Neural cell (in vitro differentiated cells): ENCODE data around the gene BRD9.

Experiments
- EP300 ChIP-seq: fragments of 450-650 bp; conservative IDR thresholded peaks from 2 replicates; pipeline ENCODE4 v1.6.1; 2014; ENCODE audit warnings: antibody characterized with exemption, mild to moderate bottlenecking, moderate library complexity; ENCODE audit not compliant: poor library complexity, severe bottlenecking
- EZH2 ChIP-seq: fragments of 200-600, 300-800 bp; shearing (Covaris generic), sonication (generic); IDR thresholded peaks from 2 replicates; pipeline ENCODE4 v1.6.1; 2014; ENCODE audit warnings: antibody characterized with exemption, low read length, borderline replicate concordance, mild to moderate bottlenecking; ENCODE audit not compliant: insufficient read depth, poor library complexity, severe bottlenecking
- MXI1 ChIP-seq: fragments of 450-650 bp; conservative IDR thresholded peaks from 2 replicates; pipeline ENCODE4 v1.6.1; 2014; ENCODE audit warnings: antibody characterized with exemption, mild to moderate bottlenecking; ENCODE audit not compliant: poor library complexity, severe bottlenecking
- POLR2AphosphoS5 ChIP-seq: IDR thresholded peaks from 2 replicates; pipeline ENCODE4 v1.6.1; 2012
- RAD21 ChIP-seq: fragments of 450-650 bp; conservative IDR thresholded peaks from 2 replicates; pipeline ENCODE4 v1.6.1; 2014; ENCODE audit warnings: antibody characterized with exemption, mild to moderate bottlenecking, moderate library complexity
- SMC3 ChIP-seq: fragments of 450-650 bp; conservative IDR thresholded peaks from 2 replicates; pipeline ENCODE4 v1.6.1; 2014; ENCODE audit warnings: antibody characterized with exemption, mild to moderate bottlenecking, moderate library complexity; ENCODE audit not compliant: poor library complexity
- TF ChIP-seq, protein P1 (sequence below): fragments of 450-650 bp; IDR thresholded peaks from 2 replicates; pipeline ENCODE4 v1.5.1; 2014; ENCODE audit warnings: antibody characterized with exemption, mild to moderate bottlenecking, moderate library complexity; ENCODE audit not compliant: poor library complexity, severe bottlenecking
- TF ChIP-seq, protein P2 (sequence below): IDR thresholded peaks from 2 replicates; pipeline ENCODE4 v1.6.1; 2012; ENCODE audit warnings: borderline replicate concordance

DNA sequence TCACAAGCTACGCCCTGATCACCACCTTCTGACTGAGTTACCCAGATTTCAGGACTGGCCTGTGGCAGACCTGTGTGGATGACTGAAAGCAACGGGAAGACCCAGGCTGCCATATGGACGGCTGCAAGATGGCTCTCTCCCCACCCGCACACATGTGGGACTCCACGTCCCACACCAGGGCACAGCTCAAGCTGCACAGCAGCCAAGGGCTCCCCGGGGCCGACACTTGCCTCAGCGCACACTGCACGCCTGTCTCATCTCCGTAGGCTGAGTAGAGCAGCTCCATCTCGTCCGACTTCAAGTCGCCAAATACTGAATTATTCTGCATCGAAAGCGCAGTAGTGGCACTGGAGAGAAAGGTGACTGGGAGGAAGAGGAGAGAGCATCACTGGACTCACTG lies 14.5 kb downstream of the BRD9 start:
- TF ChIP-seq EZH2: no peak
- TF ChIP-seq, protein P1, sequence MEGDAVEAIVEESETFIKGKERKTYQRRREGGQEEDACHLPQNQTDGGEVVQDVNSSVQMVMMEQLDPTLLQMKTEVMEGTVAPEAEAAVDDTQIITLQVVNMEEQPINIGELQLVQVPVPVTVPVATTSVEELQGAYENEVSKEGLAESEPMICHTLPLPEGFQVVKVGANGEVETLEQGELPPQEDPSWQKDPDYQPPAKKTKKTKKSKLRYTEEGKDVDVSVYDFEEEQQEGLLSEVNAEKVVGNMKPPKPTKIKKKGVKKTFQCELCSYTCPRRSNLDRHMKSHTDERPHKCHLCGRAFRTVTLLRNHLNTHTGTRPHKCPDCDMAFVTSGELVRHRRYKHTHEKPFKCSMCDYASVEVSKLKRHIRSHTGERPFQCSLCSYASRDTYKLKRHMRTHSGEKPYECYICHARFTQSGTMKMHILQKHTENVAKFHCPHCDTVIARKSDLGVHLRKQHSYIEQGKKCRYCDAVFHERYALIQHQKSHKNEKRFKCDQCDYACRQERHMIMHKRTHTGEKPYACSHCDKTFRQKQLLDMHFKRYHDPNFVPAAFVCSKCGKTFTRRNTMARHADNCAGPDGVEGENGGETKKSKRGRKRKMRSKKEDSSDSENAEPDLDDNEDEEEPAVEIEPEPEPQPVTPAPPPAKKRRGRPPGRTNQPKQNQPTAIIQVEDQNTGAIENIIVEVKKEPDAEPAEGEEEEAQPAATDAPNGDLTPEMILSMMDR: no peak
- no peak for TF ChIP-seq MXI1
- TF ChIP-seq, protein P2, sequence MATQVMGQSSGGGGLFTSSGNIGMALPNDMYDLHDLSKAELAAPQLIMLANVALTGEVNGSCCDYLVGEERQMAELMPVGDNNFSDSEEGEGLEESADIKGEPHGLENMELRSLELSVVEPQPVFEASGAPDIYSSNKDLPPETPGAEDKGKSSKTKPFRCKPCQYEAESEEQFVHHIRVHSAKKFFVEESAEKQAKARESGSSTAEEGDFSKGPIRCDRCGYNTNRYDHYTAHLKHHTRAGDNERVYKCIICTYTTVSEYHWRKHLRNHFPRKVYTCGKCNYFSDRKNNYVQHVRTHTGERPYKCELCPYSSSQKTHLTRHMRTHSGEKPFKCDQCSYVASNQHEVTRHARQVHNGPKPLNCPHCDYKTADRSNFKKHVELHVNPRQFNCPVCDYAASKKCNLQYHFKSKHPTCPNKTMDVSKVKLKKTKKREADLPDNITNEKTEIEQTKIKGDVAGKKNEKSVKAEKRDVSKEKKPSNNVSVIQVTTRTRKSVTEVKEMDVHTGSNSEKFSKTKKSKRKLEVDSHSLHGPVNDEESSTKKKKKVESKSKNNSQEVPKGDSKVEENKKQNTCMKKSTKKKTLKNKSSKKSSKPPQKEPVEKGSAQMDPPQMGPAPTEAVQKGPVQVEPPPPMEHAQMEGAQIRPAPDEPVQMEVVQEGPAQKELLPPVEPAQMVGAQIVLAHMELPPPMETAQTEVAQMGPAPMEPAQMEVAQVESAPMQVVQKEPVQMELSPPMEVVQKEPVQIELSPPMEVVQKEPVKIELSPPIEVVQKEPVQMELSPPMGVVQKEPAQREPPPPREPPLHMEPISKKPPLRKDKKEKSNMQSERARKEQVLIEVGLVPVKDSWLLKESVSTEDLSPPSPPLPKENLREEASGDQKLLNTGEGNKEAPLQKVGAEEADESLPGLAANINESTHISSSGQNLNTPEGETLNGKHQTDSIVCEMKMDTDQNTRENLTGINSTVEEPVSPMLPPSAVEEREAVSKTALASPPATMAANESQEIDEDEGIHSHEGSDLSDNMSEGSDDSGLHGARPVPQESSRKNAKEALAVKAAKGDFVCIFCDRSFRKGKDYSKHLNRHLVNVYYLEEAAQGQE: no peak
- TF ChIP-seq RAD21: no peak
- no peak for TF ChIP-seq EP300
- TF ChIP-seq SMC3: no peak
- no peak for TF ChIP-seq POLR2AphosphoS5
